HL-60 (cell line): ENCODE results near the gene ST8SIA4.

Source experiments
- GABPA ChIP-seq: IDR thresholded peaks from 2 replicates; pipeline ENCODE4 v1.6.1; 2012; ENCODE audit warnings: low read depth
- POLR2AphosphoS5 ChIP-seq: IDR thresholded peaks from 2 replicates; pipeline ENCODE4 v1.6.1; 2012; ENCODE audit warnings: low read depth
- SPI1 ChIP-seq: IDR thresholded peaks from 2 replicates; pipeline ENCODE4 v1.6.1; 2012; ENCODE audit warnings: low read depth, mild to moderate bottlenecking, borderline replicate concordance
- TF ChIP-seq, protein P1 (sequence below): IDR thresholded peaks from one replicate; pipeline ENCODE4 v1.5.1; 2011; ENCODE audit warnings: low read length, control low read depth, inconsistent platforms; ENCODE audit not compliant: insufficient read depth
- TF ChIP-seq, protein P2 (sequence below): IDR thresholded peaks from 2 replicates; pipeline ENCODE4 v1.6.1; 2012; ENCODE audit warnings: low read depth; ENCODE audit not compliant: insufficient replicate concordance

DNA sequence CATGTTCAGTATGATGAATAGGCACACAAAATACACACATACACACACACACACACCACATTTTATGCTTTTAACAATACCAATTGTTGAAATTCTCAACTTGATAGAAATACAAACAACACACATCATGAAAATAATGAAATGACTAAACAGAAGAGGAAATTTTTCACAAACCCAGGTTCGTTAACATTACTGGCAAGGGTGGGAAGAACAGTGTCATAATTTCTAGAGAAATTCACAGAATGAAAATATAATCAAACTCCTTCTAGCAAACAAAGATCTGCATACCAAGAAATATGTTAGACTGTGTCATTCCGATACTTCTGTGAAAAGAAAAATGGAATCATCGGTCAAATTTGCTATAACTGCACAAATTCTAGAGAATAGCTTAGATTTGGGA is 41.9 kb downstream of the ST8SIA4 start:
- TF ChIP-seq, protein P1, sequence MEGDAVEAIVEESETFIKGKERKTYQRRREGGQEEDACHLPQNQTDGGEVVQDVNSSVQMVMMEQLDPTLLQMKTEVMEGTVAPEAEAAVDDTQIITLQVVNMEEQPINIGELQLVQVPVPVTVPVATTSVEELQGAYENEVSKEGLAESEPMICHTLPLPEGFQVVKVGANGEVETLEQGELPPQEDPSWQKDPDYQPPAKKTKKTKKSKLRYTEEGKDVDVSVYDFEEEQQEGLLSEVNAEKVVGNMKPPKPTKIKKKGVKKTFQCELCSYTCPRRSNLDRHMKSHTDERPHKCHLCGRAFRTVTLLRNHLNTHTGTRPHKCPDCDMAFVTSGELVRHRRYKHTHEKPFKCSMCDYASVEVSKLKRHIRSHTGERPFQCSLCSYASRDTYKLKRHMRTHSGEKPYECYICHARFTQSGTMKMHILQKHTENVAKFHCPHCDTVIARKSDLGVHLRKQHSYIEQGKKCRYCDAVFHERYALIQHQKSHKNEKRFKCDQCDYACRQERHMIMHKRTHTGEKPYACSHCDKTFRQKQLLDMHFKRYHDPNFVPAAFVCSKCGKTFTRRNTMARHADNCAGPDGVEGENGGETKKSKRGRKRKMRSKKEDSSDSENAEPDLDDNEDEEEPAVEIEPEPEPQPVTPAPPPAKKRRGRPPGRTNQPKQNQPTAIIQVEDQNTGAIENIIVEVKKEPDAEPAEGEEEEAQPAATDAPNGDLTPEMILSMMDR, result no peak
- TF ChIP-seq, protein P2, sequence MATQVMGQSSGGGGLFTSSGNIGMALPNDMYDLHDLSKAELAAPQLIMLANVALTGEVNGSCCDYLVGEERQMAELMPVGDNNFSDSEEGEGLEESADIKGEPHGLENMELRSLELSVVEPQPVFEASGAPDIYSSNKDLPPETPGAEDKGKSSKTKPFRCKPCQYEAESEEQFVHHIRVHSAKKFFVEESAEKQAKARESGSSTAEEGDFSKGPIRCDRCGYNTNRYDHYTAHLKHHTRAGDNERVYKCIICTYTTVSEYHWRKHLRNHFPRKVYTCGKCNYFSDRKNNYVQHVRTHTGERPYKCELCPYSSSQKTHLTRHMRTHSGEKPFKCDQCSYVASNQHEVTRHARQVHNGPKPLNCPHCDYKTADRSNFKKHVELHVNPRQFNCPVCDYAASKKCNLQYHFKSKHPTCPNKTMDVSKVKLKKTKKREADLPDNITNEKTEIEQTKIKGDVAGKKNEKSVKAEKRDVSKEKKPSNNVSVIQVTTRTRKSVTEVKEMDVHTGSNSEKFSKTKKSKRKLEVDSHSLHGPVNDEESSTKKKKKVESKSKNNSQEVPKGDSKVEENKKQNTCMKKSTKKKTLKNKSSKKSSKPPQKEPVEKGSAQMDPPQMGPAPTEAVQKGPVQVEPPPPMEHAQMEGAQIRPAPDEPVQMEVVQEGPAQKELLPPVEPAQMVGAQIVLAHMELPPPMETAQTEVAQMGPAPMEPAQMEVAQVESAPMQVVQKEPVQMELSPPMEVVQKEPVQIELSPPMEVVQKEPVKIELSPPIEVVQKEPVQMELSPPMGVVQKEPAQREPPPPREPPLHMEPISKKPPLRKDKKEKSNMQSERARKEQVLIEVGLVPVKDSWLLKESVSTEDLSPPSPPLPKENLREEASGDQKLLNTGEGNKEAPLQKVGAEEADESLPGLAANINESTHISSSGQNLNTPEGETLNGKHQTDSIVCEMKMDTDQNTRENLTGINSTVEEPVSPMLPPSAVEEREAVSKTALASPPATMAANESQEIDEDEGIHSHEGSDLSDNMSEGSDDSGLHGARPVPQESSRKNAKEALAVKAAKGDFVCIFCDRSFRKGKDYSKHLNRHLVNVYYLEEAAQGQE, result no peak
- TF ChIP-seq POLR2AphosphoS5 (no peak), GABPA (no peak), SPI1 (no peak)
